ENCODE data around the gene TMEM86A.
A peak's percentile ranks its signal among the peaks of the same experiment; 100 is the strongest.
"Not testable (repeated sequence)": the region's sequence is repeated elsewhere in the genome, so short reads cannot be mapped to it uniquely, and the experiment has no call there.

TMEM86A gene

DNA sequence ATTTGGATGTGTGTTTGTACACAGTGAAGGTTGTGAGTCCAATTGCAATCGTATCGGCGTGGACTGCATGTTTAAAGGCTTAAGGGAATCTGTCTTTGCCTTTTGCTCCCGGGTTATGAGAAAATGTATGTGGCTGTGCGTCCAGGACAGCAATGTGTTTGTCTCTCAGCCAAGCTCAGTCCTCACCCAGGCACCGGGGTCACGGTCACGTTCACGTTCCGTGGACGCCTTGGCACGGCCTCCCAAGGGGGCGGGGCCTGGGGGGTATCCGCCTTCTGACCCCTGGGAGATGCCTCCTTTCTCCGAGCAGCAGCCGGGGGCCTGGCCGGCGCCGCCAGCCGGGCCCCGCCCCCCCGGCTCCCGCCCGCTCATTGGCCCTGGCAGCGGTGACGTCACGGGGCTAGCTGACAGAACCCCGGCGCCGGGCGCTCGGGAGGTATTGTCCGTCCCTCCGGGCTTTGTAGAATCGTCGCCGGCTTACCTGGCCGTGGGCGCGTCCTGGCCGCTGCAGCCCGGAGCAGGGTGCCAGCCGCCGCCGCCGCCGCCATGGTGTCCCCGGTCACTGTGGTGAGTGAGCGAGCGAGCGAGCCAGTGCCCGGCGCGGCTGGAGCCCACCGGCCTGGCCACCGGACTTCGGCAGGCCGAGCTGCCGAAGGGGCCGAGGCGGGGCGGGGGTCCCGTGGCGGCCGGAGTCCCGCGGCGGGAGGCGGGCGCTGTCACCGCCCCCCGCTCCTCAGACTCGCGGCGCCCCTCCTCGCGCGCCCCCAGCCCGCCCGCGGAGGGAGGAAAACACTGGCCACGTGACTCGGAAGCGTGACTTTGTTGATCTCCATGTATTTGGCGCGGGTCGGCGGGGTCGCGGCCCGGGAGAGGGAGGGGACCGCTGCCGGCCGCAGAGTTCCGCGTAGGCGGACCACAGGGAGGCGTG lies at the start of gene TMEM86A:
Gene TMEM86A, plus strand, starts transcription at position 439 of the 928 bp plus-strand sequence. Its CDS starts 108 bp downstream, at position 547.
- peak; percentile 91 for DNase-seq

GRCh38 chr11:18650353-18650752 lies 48.2 kb upstream of the TMEM86A start:
- no peak for DNase-seq

DNA sequence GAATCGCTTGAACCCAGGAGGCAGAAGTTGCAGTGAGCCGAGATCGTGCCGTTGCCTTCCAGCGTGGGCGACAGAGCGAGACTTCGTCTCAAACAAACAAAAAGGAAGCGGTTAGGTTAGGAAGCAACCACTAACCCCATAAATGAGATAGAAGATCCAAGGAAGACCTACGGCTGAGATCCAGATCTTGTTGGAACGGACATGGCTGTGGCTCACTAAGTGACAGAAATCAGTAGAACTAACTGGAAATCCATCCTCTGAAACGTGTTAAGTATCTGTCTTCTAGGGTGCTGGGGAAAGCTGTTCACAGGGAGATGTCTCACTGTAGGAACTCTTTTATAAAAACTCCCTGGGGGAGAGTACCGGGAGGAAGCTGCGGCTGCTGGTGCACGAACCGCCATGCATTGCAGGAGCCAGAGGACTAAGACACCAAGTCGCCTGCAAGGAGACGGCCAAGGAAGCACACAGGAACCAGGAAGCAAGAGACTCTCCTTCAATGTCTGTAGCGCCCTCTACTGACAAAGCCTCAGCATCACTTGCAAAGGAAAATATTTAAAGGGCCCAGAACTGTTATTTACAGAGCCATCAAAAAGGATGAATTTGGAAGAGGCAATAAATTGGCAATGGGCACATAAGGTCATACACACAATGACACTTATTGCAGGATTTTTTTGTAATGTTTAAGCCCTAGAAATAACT lies 47.6 kb upstream of the TMEM86A start:
- no peak for DNase-seq

- DNase-seq: no peak
Measured at GRCh38 chr11:18657673-18658072, 40.9 kb upstream of the TMEM86A start.

DNA sequence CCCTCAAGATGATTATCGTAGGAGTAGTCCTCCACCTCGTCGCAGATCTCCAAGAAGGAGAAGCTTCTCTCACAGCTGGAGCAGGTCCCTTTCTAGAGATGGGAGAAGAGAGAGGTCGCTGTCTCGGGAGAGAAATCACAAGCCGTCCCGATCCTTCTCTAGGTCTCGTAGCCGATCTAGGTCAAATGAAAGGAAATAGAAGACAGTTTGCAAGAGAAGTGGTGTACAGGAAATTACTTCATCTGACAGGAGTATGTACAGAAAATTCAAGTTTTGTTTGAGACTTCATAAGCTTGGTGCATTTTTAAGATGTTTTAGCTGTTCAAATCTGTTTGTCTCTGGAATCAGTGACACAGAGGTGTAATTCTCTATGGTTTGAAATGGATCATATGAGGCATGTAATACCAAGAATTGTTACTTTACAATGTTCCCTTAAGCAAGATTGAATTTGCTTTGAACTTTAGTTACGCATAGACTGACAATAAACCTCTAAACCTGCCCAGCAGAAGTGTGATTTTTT lies 33.2 kb upstream of the TMEM86A start:
- not testable (repeated sequence) for DNase-seq

GRCh38 chr11:18668131-18668530 lies 30.4 kb upstream of the TMEM86A start:
- DNase-seq: no peak

- no peak for DNase-seq
Measured at GRCh38 chr11:18669219-18669596, 29.4 kb upstream of the TMEM86A start.

- no peak for DNase-seq
Measured at GRCh38 chr11:18669711-18670110, 28.9 kb upstream of the TMEM86A start.

GRCh38 chr11:18671246-18671645 lies 27.3 kb upstream of the TMEM86A start:
- DNase-seq: no peak

- DNase-seq: not testable (repeated sequence)
Measured at GRCh38 chr11:18672209-18672608, 26.4 kb upstream of the TMEM86A start.

- DNase-seq: no peak
Measured at GRCh38 chr11:18676803-18677202, 21.8 kb upstream of the TMEM86A start.

GRCh38 chr11:18677560-18677959 lies 21.0 kb upstream of the TMEM86A start:
- DNase-seq: no peak

DNA sequence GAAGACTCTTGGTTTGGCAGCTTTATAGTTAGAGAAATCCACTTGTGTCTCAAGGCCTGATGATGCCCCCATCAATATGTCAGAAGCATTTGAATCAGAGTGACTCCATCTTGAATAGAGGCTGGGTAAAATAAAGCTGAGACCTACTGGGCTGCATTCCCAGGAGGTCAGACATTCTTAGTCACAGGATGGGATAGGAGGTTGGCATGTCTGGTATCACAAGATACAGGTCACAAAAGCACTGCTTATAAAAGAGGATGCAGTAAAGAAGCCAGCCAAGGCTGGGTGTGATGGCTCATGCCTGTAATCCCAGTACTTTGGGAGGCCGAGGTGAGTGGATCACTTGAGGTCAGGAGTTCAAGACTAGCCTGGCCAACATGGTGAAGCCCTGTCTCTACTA lies 16.6 kb upstream of the TMEM86A start:
- DNase-seq: not testable (repeated sequence)

DNA sequence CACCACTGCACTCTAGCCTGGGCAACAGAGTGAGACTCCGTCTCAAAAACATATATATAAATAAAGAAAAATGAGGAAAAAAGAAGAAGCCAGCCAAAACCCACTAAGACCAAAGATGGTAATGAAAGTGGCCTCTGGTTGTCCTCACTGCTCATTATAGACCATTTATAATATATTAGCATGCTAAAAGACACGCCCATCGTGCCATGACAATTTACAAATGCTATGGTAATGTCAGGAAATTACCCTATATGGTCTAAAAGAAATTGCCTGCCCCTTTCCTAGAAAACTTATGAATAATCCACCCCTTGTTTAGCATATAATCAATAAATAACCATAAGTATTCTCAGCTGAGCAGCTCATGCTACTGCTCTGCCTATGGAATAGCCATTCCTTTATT lies 16.1 kb upstream of the TMEM86A start:
- no peak for DNase-seq

- DNase-seq: no peak
Measured at GRCh38 chr11:18684267-18684666, 14.3 kb upstream of the TMEM86A start.

DNA sequence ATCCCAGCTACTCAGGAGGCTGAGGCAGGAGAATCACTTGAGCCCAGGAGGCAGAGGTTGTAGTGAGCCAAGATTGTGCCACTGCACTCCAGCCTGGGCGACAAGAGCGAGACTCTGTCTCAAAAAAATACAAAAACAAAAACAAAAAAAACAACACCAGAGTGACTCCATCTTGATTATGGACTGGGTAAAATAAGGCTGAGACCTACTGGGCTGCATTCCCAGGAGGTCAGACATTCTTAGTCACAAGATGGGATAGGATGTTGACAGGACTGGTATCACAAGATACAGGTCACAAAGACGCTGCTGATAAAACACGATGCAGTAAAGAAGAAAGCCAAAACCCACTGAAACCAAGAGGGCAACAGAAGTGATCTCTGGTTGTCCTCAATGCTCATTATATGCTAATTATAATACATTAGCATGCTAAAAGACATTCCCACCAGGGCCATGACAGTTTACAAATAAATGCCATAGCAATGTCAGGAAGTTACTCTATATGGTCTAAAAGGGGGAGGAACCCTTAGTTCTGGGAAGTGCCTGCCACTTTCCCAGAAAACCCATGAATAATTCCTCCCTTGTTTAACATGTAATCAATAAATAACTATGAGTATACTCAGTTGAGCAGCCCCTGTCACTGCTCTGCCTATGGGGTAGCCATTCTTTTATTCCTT lies 7.0 kb upstream of the TMEM86A start:
- not testable (repeated sequence) for DNase-seq

DNA sequence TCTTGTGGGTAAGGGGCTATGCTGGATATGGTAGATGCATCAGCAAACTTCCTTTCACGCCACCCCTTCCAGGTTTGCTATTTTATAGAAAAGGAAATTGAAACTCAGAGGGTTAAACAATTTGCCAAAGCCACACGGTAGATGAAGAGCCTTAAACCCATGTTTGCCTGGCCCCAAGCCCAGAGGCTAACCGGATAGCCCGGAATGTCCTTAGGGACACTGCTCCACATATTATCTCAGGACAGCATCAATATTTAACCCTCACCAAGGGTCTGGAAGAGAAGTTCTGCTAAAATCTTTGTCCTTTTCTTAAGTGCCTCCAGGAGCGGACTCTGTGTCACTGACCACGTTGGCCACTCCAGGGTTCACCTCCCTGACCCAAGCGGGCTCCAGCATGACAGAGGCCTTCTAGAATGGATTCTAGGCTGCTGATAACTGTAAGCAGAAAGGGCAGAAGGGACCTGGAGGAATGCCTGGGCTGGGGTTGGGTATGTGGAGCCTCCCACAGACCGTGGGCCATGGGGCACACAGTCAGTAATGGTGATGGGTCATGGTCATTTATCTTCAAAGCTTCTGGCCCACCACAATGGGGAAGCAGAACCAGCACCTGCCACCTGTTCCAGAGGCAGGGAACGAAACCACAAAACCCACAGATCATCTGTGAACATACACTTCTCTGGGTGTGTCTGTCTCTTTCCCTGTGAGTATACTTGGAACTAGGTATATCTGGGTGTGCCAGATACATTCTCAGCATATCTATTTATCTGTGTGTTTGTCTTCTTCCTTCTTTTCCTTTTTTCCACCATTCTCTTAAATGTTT lies 5.4 kb upstream of the TMEM86A start:
- no peak for DNase-seq

GRCh38 chr11:18696638-18697225 lies 1.8 kb upstream of the TMEM86A start:
- DNase-seq: no peak

DNA sequence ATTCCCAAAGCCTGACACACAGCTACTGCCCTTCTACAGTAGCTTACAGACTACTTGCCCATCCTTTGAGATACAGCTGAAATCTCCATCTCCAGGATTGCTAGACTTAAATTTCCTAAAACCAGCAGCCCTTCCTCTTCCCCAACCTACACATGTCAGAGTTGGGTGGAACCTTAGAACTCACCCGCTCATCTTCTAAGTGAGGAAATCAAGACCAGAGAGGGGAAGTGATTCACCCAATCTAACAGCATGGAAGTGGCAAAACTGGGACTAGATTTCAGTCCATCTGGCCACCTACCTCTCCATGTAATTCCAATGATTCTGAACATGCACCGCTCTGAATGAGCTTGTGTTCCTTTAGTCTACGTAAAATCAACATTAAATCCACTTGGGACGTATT lies 1.0 kb upstream of the TMEM86A start:
- no peak for DNase-seq

DNA sequence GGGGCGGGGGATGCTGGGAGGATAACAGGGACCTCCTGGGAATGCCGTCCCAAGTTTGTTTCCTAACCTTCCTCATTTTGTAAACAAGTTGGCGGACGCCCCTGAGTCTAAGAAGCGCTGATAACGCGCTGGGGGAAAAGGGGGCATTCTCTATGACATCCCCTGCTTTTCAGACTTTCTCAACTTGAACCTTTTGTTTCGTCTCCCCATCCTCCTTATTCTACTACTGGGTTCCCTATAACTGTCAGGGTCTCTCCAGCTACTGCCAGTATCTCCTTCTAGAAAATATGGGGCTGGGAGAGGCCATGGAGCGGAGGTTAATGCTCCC lies 654 bp downstream of the TMEM86A start:
- DNase-seq: no peak

GRCh38 chr11:18699848-18700261 lies 1.3 kb downstream of the TMEM86A start:
- no peak for DNase-seq

DNA sequence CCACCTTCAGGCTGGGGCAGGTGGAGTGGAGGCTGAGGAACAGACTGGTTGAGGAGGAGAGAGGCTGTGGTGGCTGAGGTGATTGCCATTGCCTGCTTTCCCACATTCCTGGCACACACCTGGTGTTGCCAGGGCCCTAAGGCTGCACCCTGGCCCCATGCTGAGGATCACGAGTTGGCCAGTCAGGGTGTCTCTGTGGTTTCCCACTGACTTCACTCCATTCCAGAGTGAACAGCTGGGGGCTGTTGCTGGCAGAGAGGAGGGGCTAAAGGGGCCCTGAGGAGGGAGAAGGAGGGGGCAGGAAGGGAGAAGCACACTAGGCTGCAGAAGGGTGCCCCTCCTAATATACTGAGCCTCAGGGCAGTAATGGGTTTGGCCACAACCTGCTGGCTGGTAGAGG lies 1.8 kb downstream of the TMEM86A start:
- no peak for DNase-seq
